NOMO-1 treated with dmso at 0.1 percent for 144 hours (cell line): ENCODE data around the gene GALK1.
"Not testable (repeated sequence)": the region's sequence is repeated elsewhere in the genome, so short reads cannot be mapped to it uniquely, and the experiment has no call there.

ENCODE experiments used
- DNase-seq: peaks from one replicate; lab custom pipeline; 2025; ENCODE audit not compliant: unreplicated experiment; lab: John Stamatoyannopoulos, UW

GALK1 gene

DNA sequence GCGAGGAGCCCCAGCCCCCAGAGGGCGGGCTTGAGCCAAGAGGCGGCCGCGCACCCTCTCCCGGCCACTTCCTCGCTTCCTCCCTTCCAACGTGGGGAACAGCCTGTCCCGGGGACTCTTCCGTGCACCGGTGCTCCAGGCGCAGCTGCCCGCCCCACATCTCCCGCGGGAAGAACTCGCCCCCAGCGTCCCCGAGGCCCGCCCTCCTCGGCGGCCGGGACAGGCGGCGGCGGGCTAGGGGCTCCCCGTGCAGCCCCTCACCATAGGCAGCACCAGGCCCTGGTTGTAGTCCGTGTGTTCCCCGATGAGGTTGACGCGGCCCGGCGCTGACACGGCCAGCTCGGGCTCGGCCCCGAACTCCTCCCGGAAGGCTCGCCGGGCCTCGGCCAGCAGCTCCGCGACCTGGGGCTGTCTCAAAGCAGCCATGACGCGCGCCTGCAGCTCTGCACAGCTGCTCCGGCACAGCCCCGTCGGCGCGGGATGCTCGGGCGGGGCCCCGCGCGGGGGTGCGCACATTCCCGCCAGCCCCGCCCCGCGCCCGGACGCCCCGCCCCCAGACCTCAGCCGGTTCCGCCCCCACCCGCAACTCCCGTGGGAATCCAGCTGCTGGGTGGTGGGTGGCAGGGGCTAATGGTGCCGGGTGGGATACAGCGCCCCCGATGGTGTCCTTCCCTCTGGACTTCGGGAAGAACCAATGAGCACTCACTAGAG lies at the start of gene GALK1:
Gene GALK1, minus strand, starts transcription at position 482 of the 711 bp plus-strand sequence. Its CDS starts 56 bp downstream, at position 426.
- peak; percentile 48 for DNase-seq

DNA sequence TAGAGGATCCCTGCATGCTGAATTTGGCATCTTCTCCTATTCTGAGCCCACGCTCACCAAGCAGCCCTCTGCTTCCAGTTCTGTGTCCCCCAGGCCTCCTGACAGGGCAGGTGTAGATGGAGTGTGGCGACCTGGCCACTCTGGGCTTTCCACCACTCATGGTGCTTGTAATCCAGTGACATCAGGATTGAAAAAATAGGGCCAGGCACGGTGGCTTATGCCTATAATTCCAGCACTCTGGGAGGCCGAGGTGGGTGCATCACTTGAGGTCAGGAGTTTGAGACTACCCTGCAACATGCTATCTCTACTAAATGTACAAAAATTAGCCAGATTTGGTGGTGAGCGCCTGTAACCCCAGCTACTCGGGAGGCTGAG lies 49.0 kb upstream of the GALK1 start:
- DNase-seq: no peak

DNA sequence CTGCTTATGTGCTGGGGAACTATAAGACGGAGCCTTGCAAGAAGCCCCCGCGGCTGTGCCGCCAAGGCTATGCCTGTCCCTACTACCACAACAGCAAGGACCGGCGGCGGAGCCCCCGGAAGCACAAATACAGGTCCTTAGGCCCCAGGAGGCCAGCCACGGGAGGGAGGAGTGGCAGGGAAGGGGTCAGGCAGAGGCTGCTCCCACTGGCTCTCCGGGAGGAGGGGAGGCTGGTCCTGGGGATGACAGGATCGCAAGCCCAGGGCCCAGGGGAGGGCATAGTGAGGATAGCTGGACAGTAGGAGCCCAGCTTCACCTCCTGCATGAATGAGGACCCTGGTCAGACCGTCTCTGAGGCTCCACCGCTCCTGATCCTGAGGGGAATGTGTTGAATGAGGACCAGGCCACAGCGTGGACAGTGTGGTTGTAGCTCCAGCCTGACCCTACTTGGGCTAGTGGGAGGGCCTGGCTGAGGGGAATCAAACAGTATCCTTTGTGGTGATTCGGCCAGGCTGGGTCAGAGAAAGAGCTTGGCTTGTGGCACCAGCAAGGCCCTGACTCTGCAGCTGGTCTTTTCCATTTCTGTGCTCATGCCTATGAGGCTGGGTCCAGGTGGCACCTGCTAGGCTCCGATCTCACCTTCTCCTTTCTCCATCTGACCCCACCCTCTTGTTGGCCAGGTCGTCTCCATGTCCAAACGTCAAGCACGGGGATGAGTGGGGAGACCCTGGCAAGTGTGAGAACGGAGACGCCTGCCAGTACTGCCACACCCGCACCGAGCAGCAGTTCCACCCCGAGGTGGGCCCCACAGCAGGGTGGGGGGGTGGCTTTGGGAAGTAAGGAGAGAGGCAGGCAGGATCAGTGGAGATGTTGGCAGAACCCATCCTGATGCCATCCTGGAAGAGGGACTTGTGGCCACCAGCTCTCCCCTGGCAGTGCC lies 48.4 kb upstream of the GALK1 start:
- DNase-seq: no peak

DNA sequence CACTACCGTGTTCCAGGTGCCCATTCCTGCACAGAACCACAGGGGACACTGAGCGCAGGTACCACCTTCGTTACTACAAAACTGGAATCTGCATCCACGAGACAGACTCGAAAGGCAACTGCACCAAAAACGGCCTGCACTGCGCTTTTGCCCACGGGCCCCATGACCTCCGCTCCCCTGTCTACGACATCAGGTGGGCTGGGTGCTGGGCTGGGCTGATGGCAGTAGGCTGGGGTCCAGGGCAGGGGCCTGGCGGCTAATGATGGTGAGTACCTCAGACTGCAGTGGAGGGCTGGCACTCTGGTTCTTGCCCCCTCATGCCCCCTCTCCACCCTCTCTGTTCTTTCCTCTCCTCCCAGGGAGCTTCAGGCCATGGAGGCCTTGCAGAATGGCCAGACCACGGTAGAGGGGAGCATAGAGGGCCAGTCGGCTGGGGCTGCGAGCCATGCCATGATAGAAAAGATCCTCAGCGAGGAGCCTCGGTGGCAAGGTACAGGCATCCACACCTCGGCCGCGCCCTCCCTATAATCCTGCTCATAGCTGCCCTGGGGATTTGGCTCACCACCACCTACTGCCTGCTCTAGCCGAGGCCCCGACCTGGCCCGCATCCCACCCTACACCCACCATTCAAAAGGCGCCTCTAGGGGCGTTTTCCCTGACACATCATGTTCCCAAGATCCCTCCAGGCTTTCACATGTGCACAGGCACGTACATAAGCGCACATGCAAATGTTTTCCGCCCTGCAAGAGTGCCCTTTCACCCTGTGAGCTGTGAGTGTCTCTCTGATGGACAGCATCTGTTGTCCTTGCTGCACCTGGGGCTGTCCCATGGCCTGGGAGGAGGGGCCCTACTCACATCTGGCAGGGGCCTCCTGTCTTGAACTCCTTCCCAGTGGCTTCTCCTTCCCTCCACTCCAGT lies 47.4 kb upstream of the GALK1 start:
- no peak for DNase-seq

- no peak for DNase-seq
Measured at GRCh38 chr17:75811174-75811573, 46.2 kb upstream of the GALK1 start.

GRCh38 chr17:75810756-75811155 lies 45.8 kb upstream of the GALK1 start:
- DNase-seq: not testable (repeated sequence)

- no peak for DNase-seq
Measured at GRCh38 chr17:75810216-75810615, 45.2 kb upstream of the GALK1 start.

DNA sequence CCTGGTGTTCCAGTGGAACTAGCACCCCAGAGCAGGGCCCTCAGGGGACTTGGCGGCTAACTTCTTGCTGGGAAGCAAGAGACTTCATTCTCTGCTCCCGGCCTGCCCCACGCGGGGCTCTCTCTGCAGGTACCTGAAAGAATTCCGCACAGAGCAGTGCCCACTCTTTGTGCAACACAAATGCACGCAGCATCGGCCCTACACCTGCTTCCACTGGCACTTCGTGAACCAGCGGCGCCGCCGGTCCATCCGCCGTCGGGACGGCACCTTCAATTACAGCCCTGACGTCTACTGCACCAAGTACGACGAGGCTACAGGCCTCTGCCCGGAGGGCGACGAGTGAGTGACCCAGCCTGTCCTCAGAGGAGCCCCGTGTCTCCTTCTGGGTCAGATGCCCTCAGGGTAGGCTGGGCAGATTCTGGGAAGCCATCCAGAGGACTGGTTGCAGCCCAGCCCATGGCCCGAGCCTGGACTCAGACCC lies 44.7 kb upstream of the GALK1 start:
- DNase-seq: no peak

- no peak for DNase-seq
Measured at GRCh38 chr17:75808905-75809621, 44.1 kb upstream of the GALK1 start.

GRCh38 chr17:75808549-75808904 lies 43.5 kb upstream of the GALK1 start:
- no peak for DNase-seq

DNA sequence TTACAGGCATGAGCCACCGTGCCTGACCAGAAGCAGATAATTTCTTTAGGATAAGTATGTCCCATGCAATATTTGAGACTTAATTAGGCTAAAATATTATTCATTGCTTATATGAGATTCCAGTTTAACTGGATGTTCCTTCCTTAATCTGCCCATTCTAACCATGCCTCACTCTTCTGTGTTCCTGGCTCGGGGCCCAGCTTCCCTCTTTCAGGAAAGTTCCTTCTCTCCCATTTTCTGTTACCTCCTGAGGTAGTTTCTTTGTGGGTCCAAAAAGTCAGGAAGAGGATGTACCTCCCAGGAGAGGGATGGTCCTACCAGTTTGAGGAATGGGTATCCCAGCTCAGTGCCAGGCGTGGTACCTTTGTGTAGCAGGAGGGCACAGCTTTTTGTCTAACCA lies 42.9 kb upstream of the GALK1 start:
- DNase-seq: no peak

DNA sequence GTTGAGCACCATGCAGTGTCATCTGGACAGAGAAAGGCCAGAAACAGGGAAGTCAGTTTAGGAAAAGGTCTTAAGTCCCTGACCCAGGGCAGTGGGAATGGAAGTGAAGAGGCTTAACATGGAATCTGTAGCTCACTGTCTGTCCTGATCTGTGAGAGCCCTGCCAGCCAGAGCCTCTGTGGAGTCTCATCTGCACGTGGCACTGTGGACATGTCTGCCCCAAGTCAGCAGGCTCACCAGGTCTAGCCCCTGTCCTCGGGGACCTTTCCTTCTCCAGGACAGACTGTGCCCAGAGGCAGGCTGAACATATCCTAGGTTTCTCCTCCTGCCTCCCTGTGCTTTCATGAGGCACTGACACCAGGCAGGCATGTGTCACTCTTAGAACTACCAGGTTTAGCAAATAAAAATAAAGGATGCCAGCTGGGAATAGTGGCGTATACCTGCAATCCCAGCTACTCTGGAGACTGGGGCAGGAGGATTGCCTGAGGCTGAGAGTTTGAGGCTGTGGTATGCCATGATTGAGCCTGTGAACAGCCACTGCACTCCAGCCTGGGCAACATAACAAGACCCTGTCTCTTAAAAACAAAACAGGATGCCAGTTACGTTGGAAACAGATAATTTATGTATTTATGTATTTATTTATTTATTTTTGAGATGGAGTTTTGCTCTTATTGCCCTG lies 42.0 kb upstream of the GALK1 start:
- DNase-seq: no peak

GRCh38 chr17:75803883-75804282 lies 38.9 kb upstream of the GALK1 start:
- DNase-seq: no peak

DNA sequence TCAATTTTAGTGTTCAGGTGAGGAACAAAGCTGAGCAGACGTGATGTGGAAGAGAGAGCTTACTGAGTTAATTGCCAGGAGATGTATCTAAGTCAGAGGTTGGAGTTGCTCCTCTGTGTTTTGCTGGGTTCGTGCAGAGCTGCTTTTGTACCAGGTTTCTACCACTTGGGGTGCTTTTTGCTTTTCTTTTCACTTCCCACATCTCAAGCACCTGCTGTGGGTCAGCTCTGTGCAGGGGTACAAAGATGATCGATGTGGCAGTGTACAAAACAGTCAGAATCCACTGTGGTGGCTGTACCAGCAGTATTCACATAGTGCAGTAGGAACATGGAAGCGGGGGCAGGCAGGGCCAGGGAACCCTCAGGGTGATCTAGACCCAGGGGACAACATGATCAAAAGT lies 34.4 kb upstream of the GALK1 start:
- no peak for DNase-seq

DNA sequence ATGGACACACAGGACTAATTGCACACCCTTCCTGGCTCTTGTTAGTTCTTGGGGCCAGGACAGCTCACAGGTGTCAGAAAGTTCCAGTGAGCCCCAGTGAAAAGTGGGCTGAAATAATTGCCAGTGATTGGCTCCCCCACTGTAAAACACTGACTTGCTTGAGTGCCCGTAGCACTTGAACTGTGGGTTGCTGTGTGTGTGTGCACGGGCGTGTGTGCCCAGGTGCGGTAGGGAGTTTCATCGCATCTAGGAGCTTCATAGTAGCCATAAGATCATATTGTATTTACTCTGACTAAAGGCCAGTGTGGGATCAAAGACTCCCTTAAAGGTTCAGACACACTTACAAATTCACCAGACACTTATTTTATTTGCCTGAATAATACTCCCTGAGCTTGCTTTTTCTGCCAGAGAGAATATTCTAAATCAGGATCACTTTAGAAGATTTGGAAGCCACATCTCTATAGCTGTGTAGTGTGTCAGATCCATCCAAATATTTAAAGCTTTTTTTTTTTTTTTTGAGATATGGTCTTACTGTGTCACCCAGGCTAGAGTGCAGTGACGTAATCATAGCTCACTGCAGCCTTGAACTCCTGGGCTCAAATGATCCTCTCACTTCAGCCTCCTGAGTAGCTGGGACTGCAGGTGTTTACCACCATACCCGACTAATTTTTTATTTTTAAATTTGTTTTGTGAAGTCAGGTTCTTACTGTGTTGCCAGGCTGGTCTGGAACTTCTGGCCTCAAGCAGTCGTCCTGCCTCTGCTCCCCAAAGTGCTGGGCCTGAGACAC lies 31.0 kb upstream of the GALK1 start:
- DNase-seq: no peak

- DNase-seq: no peak
Measured at GRCh38 chr17:75793460-75793859, 28.5 kb upstream of the GALK1 start.

GRCh38 chr17:75791254-75791653 lies 26.3 kb upstream of the GALK1 start:
- no peak for DNase-seq

DNA sequence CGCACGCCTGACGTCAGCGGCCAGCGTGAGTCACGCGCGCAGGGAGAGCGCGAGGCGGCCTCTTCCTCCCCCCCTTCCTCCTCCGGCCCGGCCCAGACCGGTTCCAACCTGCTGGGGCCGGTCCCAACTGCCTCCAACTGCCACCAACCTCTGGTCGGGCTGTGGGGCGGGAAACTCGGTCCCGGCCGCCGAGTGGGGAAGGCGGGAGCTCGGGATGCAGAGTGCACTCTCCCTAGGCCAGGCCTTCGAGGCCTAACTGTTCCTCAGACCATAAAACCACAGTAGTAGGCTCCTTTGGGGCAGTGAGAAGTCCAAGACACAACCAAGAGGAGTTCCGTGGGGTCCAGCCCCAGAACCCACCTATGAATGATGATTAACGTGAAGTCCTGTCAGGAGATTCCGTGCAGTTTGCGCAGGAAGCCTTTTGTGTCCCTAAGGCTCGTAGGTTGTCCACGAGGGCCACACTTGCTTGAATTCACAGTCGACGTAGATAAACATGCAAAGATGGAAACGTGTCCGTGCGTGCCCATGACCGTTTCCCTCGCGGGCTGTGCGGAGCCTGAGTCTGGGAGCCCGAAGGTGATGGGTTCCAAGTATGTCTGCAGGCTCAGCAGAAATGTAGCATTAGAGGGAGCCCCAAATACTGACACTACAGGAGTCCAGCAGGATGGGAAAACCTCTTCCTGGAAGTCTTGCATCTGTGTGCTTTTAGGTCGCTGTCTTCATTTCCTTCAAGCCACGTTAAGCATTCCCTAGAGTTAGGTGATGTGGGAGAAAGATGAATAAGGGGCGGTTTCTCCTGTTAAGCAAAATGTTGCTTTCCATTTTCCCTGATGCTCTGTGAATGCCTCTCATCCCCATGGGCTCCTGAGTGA lies 20.3 kb upstream of the GALK1 start:
- peak; percentile 87 for DNase-seq
